HEK293 (cell line): Measurements from ENCODE around the gene SPRN.

Experiments used
- CTCF ChIA-PET: fragments of 350-600 bp; formaldehyde crosslinking; extraction: SDS; loops from one replicate; lab custom pipeline; 2021; ENCODE audit warnings: antibody characterized with exemption; lab: Yijun Ruan, JAX
- POLR2A ChIA-PET: fragments of 300-600 bp; formaldehyde crosslinking; extraction: SDS; loops from one replicate; lab custom pipeline; 2020; ENCODE audit warnings: antibody characterized with exemption, inconsistent platforms; lab: Yijun Ruan, JAX
- H3K27ac ChIP-seq: fragments of 200-500 bp; sonication (Bioruptor generic); 2 replicates; pipeline ENCODE4 v1.5.1; 2014; ENCODE audit warnings: low read depth, low read length, control low read depth, inconsistent platforms; ENCODE audit errors: extremely low read depth
- H3K36me3 ChIP-seq, 2 experiments: fragments of 200-500 bp in 1 of 2; sonication (Bioruptor generic) in 1 of 2; 1 replicate in 1 of 2; 2 replicates in 1 of 2; pipeline ENCODE4 v1.5.1; 2014 to 2017; ENCODE audit warnings: inconsistent platforms in 2 of 2, low read length in 2 of 2; ENCODE audit not compliant: control insufficient read depth in 2 of 2, insufficient read depth in 1 of 2
- H3K4me1 ChIP-seq: fragments of 200-500 bp; sonication (Bioruptor generic); 2 replicates; pipeline ENCODE4 v1.5.1; 2014; ENCODE audit warnings: mild to moderate bottlenecking, low read length, inconsistent platforms; ENCODE audit not compliant: control insufficient read depth, insufficient read depth
- H3K4me3 ChIP-seq: 2 replicates; pipeline ENCODE4 v1.5.1; 2011; ENCODE audit warnings: low read depth, mild to moderate bottlenecking, control low read depth, low read length, moderate library complexity
- H3K9me3 ChIP-seq: fragments of 200-500 bp; sonication (Bioruptor generic); 2 replicates; pipeline ENCODE4 v1.5.1; 2014; ENCODE audit warnings: low read depth, low read length, inconsistent platforms; ENCODE audit not compliant: control insufficient read depth, insufficient read depth
- HOXC10 ChIP-seq: sonication (generic); formaldehyde crosslinking; IDR thresholded peaks from 2 replicates; pipeline ENCODE4 v1.8.1; 2023; ENCODE audit warnings: mild to moderate bottlenecking, missing genetic modification reagents
- KLF1 ChIP-seq: fragments of 450-650 bp; formaldehyde crosslinking; IDR thresholded peaks from 2 replicates; pipeline ENCODE4 v1.5.1; 2016; ENCODE audit warnings: missing biosample characterization, missing genetic modification characterization
- KLF10 ChIP-seq: fragments of 450-650 bp; IDR thresholded peaks from 2 replicates; pipeline ENCODE4 v1.5.1; 2018; ENCODE audit warnings: missing biosample characterization, mild to moderate bottlenecking, missing genetic modification characterization
- WT1 ChIP-seq: fragments of 450-650 bp; formaldehyde crosslinking; IDR thresholded peaks from 2 replicates; pipeline ENCODE4 v1.5.1; 2016; ENCODE audit warnings: missing biosample characterization, missing genetic modification characterization
- ZBTB48 ChIP-seq: fragments of 450-650 bp; formaldehyde crosslinking; IDR thresholded peaks from 2 replicates; pipeline ENCODE4 v1.5.1; 2016; ENCODE audit warnings: missing biosample characterization, missing genetic modification characterization
- ZBTB49 ChIP-seq: fragments of 450-650 bp; formaldehyde crosslinking; IDR thresholded peaks from 2 replicates; pipeline ENCODE4 v1.5.1; 2016; ENCODE audit warnings: missing biosample characterization, missing genetic modification characterization, low read depth
- ZNF341 ChIP-seq: fragments of 450-650 bp; formaldehyde crosslinking; IDR thresholded peaks from 2 replicates; pipeline ENCODE4; 2016; ENCODE audit warnings: low read depth, missing biosample characterization, missing genetic modification characterization
- ZNF433 ChIP-seq: fragments of 450-650 bp; formaldehyde crosslinking; IDR thresholded peaks from 2 replicates; pipeline ENCODE4 v1.5.1; 2016; ENCODE audit warnings: missing biosample characterization, missing genetic modification characterization, low read depth
- ZNF501 ChIP-seq: fragments of 450-650 bp; formaldehyde crosslinking; IDR thresholded peaks from 2 replicates; pipeline ENCODE4 v1.5.1; 2016; ENCODE audit warnings: missing biosample characterization, missing genetic modification characterization
- ZNF544 ChIP-seq: fragments of 450-650 bp; formaldehyde crosslinking; IDR thresholded peaks from 2 replicates; pipeline ENCODE4 v1.5.0; 2017; ENCODE audit warnings: missing biosample characterization, missing genetic modification characterization
- ZNF654 ChIP-seq: fragments of 450-650 bp; formaldehyde crosslinking; IDR thresholded peaks from 2 replicates; pipeline ENCODE4 v1.5.1; 2016; ENCODE audit warnings: low read depth, missing biosample characterization, missing genetic modification characterization
- ZNF701 ChIP-seq: fragments of 450-650 bp; formaldehyde crosslinking; IDR thresholded peaks from 2 replicates; pipeline ENCODE4 v1.5.1; 2016; ENCODE audit warnings: missing biosample characterization, missing genetic modification characterization
- TF ChIP-seq, protein P1 (sequence below): fragments of 450-650 bp; formaldehyde crosslinking; optimal IDR thresholded peaks from 2 replicates; pipeline ENCODE3; 2016; ENCODE audit warnings: missing biosample characterization, mild to moderate bottlenecking, missing genetic modification characterization
- TF ChIP-seq, protein P2 (sequence below): fragments of 450-650 bp; formaldehyde crosslinking; IDR thresholded peaks from 2 replicates; pipeline ENCODE4 v1.5.1; 2016; ENCODE audit warnings: missing biosample characterization, missing genetic modification characterization
- TF ChIP-seq, protein P3 (sequence below): fragments of 450-650 bp; IDR thresholded peaks from 2 replicates; pipeline ENCODE4 v1.5.1; 2018; ENCODE audit warnings: missing biosample characterization, missing genetic modification characterization

SPRN gene

GRCh38 chr10:133379152-133379800 is 45.1 kb downstream of the SPRN start, which contains the start of gene PAOX:
TSS of gene PAOX (plus strand) at chr10:133379262. CDS start at chr10:133379317, 55 bp downstream.
- Histone ChIP-seq H3K36me3 (peaks cover 0 to 4% of the 10 kb centered on the region in 2 experiments; a peak in 1 of 3 replicates), H3K4me3 (peak within 1 kb of the TSS; percentile 50), H3K27ac (no peak within 1 kb of the TSS; the same call in 1 of the 2 replicates), H3K9me3 (no peaks in the 10 kb centered on the region), H3K4me1 (peaks cover 6% of the 10 kb centered on the region; the same call in 1 of the 2 replicates)
- ChIA-PET CTCF (interaction anchor here (0.9 kb wide), 1 partner anchor 63 kb away, joined by 3 read pairs; no protein-coding TSS in a partner anchor), POLR2A (interaction anchor here (1.3 to 1.4 kb wide), 2 partner anchors 9 to 17 kb away, joined by 3 read pairs; no protein-coding TSS in a partner anchor)
- TF ChIP-seq, protein P1, sequence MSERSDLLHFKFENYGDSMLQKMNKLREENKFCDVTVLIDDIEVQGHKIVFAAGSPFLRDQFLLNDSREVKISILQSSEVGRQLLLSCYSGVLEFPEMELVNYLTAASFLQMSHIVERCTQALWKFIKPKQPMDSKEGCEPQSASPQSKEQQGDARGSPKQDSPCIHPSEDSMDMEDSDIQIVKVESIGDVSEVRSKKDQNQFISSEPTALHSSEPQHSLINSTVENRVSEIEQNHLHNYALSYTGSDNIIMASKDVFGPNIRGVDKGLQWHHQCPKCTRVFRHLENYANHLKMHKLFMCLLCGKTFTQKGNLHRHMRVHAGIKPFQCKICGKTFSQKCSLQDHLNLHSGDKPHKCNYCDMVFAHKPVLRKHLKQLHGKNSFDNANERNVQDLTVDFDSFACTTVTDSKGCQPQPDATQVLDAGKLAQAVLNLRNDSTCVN, result no peak
- no peak for TF ChIP-seq WT1 (tag by site-specific recombination)
- no peak for TF ChIP-seq KLF1 (tag by site-specific recombination)
- peak; percentile 24; the same call in 1 of the 2 replicates for TF ChIP-seq KLF10 (tag by site-specific recombination)
- TF ChIP-seq ZNF433 (tag by site-specific recombination), result no peak
- TF ChIP-seq ZNF501, result no peak
- no peak for TF ChIP-seq ZBTB48
- TF ChIP-seq ZNF341 (tag by site-specific recombination), result no peak
- no peak for TF ChIP-seq ZNF654 (tag by site-specific recombination)
- TF ChIP-seq ZBTB49 (tag by site-specific recombination), result no peak
- TF ChIP-seq HOXC10 (CRISPR knock-in tag), result no peak
- TF ChIP-seq, protein P2, sequence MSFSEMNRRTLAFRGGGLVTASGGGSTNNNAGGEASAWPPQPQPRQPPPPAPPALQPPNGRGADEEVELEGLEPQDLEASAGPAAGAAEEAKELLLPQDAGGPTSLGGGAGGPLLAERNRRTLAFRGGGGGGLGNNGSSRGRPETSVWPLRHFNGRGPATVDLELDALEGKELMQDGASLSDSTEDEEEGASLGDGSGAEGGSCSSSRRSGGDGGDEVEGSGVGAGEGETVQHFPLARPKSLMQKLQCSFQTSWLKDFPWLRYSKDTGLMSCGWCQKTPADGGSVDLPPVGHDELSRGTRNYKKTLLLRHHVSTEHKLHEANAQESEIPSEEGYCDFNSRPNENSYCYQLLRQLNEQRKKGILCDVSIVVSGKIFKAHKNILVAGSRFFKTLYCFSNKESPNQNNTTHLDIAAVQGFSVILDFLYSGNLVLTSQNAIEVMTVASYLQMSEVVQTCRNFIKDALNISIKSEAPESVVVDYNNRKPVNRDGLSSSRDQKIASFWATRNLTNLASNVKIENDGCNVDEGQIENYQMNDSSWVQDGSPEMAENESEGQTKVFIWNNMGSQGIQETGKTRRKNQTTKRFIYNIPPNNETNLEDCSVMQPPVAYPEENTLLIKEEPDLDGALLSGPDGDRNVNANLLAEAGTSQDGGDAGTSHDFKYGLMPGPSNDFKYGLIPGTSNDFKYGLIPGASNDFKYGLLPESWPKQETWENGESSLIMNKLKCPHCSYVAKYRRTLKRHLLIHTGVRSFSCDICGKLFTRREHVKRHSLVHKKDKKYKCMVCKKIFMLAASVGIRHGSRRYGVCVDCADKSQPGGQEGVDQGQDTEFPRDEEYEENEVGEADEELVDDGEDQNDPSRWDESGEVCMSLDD (tag by site-specific recombination), result 0 out of 2 replicates have a peak, but pooled peaks have one; percentile 27
- TF ChIP-seq, protein P3, sequence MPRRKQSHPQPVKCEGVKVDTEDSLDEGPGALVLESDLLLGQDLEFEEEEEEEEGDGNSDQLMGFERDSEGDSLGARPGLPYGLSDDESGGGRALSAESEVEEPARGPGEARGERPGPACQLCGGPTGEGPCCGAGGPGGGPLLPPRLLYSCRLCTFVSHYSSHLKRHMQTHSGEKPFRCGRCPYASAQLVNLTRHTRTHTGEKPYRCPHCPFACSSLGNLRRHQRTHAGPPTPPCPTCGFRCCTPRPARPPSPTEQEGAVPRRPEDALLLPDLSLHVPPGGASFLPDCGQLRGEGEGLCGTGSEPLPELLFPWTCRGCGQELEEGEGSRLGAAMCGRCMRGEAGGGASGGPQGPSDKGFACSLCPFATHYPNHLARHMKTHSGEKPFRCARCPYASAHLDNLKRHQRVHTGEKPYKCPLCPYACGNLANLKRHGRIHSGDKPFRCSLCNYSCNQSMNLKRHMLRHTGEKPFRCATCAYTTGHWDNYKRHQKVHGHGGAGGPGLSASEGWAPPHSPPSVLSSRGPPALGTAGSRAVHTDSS (tag by site-specific recombination), result no peak
- no peak for TF ChIP-seq ZNF701
- TF ChIP-seq ZNF544 (tag by site-specific recombination), result no peak
